Activated T-cell treated with anti-CD3 and anti-CD28 coated beads for 1 hour (primary cell): Measurements from ENCODE around the gene PSPN.

Source experiments
- DNase-seq: peaks from one replicate; pipeline ENCODE4 v3.0.0-alpha.2; 2020; ENCODE audit warnings: low read depth

Gene PSPN

GRCh38 chr19:6325614-6326013 is 50.1 kb downstream of the PSPN start:
- no peak for DNase-seq
